BE2C (cell line): ENCODE data around the gene TRAT1. TPM values are rescaled to one million over a fixed set of nuclear protein-coding genes. Genes with fewer than 3 reads are reported as not detected.

Experiments used
- DNase-seq: peaks from one replicate; pipeline ENCODE4 v3.0.0-alpha.2; 2020
- H3K27me3 ChIP-seq: fragments of 250-450 bp; sonication (Bioruptor Pico); 2 replicates; pipeline ENCODE4 v1.5.1; 2020; ENCODE audit warnings: mild to moderate bottlenecking
- H3K36me3 ChIP-seq: fragments of 250-450 bp; sonication (Bioruptor Pico); 2 replicates; pipeline ENCODE4 v1.5.1; 2020; ENCODE audit warnings: mild to moderate bottlenecking
- H3K4me1 ChIP-seq: fragments of 250-450 bp; sonication (Bioruptor Pico); 2 replicates; pipeline ENCODE4 v1.5.1; 2020
- H3K4me3 ChIP-seq: 2 replicates; pipeline ENCODE4 v1.5.1; 2011; ENCODE audit warnings: low read depth, low read length
- H3K9me3 ChIP-seq: fragments of 250-450 bp; sonication (Bioruptor Pico); 2 replicates; pipeline ENCODE4 v1.5.1; 2020
- CTCF ChIP-seq: IDR thresholded peaks from 2 replicates; pipeline ENCODE4 v1.5.1; 2012; ENCODE audit warnings: mild to moderate bottlenecking, low read depth, low read length
- polyA plus RNA-seq: library from polyadenylated mRNA; unstranded; fragments of >200 nt; gene quantifications from one replicate; pipeline ENCODE4 v1.2.1, GENCODE V29; 2012; ENCODE audit warnings: low read depth, missing spikeins; ENCODE audit not compliant: insufficient read length, insufficient read depth

The TRAT1 gene
- not detected for polyA plus RNA-seq

GRCh38 chr3:108822123-108822897 is at the start of gene TRAT1:
TRAT1 (plus strand) TSS chr3:108822786; CDS start chr3:108822928, 142 bp downstream.
- Histone ChIP-seq H3K4me3 (no peak within 1 kb of the TSS), H3K27me3 (no peaks in the 10 kb centered on the region; the same call in 1 of the 2 replicates), H3K36me3 (no peaks in the 10 kb centered on the region), H3K9me3 (no peaks in the 10 kb centered on the region), H3K4me1 (no peaks in the 10 kb centered on the region)
- DNase-seq: no peak
- TF ChIP-seq CTCF: no peak

- Histone ChIP-seq H3K27me3 (peaks cover 4% of the 10 kb centered on the region; the same call in 1 of the 2 replicates), H3K4me3 (no peak overlapping the region), H3K36me3 (no peaks in the 10 kb centered on the region), H3K9me3 (no peaks in the 10 kb centered on the region), H3K4me1 (no peaks in the 10 kb centered on the region)
- no peak for DNase-seq
- TF ChIP-seq CTCF: no peak
These were observed 46.9 kb upstream of the TRAT1 start for GRCh38 chr3:108775649-108776048.

- no peak for TF ChIP-seq CTCF
- H3K4me3 ChIP-seq: no peak overlapping the region
- H3K36me3 ChIP-seq: no peaks in the 10 kb centered on the region
- DNase-seq: no peak
- peaks cover 7% of the 10 kb centered on the region; the same call in 1 of the 2 replicates for H3K27me3 ChIP-seq
- H3K4me1 ChIP-seq: no peaks in the 10 kb centered on the region
- no peaks in the 10 kb centered on the region for H3K9me3 ChIP-seq
These were observed 43.1 kb upstream of the TRAT1 start for GRCh38 chr3:108779496-108779895.

- Histone ChIP-seq H3K36me3 (no peaks in the 10 kb centered on the region), H3K4me1 (no peaks in the 10 kb centered on the region), H3K9me3 (no peaks in the 10 kb centered on the region), H3K4me3 (no peak overlapping the region), H3K27me3 (peaks cover 7% of the 10 kb centered on the region; the same call in 1 of the 2 replicates)
- TF ChIP-seq CTCF: no peak
- no peak for DNase-seq
These were observed 42.4 kb upstream of the TRAT1 start for GRCh38 chr3:108780235-108780634.

- DNase-seq: no peak
- H3K4me1 ChIP-seq: no peaks in the 10 kb centered on the region
- H3K27me3 ChIP-seq: no peaks in the 10 kb centered on the region
- H3K4me3 ChIP-seq: no peak overlapping the region
- no peak for TF ChIP-seq CTCF
- H3K9me3 ChIP-seq: no peaks in the 10 kb centered on the region
- no peaks in the 10 kb centered on the region for H3K36me3 ChIP-seq
These were observed 31.1 kb upstream of the TRAT1 start for GRCh38 chr3:108791473-108791872.

- TF ChIP-seq CTCF: no peak
- no peak for DNase-seq
- Histone ChIP-seq H3K9me3 (no peaks in the 10 kb centered on the region), H3K27me3 (peaks cover 9% of the 10 kb centered on the region), H3K36me3 (no peaks in the 10 kb centered on the region), H3K4me3 (no peak overlapping the region), H3K4me1 (no peaks in the 10 kb centered on the region)
These were observed 18.1 kb upstream of the TRAT1 start for GRCh38 chr3:108804437-108804836.
